Amniotic stem cell (primary cell): ENCODE results near the gene PCDHB9.
"Not testable (repeated sequence)": the region's sequence is repeated elsewhere in the genome, so short reads cannot be mapped to it uniquely, and the experiment has no call there.

Experiments used
- DNase-seq: peaks from one replicate; lab custom pipeline; 2025; lab: John Stamatoyannopoulos, UW

PCDHB9 gene

GRCh38 chr5:141188682-141189081 lies 1.7 kb downstream of the PCDHB9 start:
- DNase-seq = not testable (repeated sequence)

- DNase-seq = not testable (repeated sequence)
Observed at GRCh38 chr5:141189131-141189530, 2.2 kb downstream of the PCDHB9 start.

GRCh38 chr5:141192110-141192725 lies 5.3 kb downstream of the PCDHB9 start, which contains the start of gene PCDHB10:
PCDHB10 (plus strand) TSS chr5:141192353; CDS start chr5:141192553, 200 bp downstream.
- no peak for DNase-seq

GRCh38 chr5:141194332-141194731 lies 7.4 kb downstream of the PCDHB9 start:
- DNase-seq = not testable (repeated sequence)

GRCh38 chr5:141196363-141196762 lies 9.4 kb downstream of the PCDHB9 start:
- DNase-seq = no peak

GRCh38 chr5:141199359-141200235 lies 12.6 kb downstream of the PCDHB9 start, which contains the start of gene PCDHB11:
PCDHB11 (plus strand) TSS chr5:141199627; CDS start chr5:141199775, 148 bp downstream.
- DNase-seq = no peak

GRCh38 chr5:141201126-141201525 lies 14.2 kb downstream of the PCDHB9 start:
- not testable (repeated sequence) for DNase-seq

- DNase-seq = not testable (repeated sequence)
Observed at GRCh38 chr5:141201646-141202045, 14.7 kb downstream of the PCDHB9 start.

- DNase-seq = no peak
Observed at GRCh38 chr5:141208478-141208877, 21.5 kb downstream of the PCDHB9 start, which contains the start of gene PCDHB12. PCDHB12 (plus strand) TSS chr5:141208719; CDS start chr5:141208908, 189 bp downstream.

GRCh38 chr5:141210281-141210680 lies 23.3 kb downstream of the PCDHB9 start:
- not testable (repeated sequence) for DNase-seq

- DNase-seq = not testable (repeated sequence)
Observed at GRCh38 chr5:141210849-141211248, 23.9 kb downstream of the PCDHB9 start.

GRCh38 chr5:141213656-141214339 lies 26.8 kb downstream of the PCDHB9 start, which contains the start of gene PCDHB13:
PCDHB13 (plus strand) TSS chr5:141213919; CDS start chr5:141214124, 205 bp downstream.
- not testable (repeated sequence) for DNase-seq

GRCh38 chr5:141214583-141214982 lies 27.6 kb downstream of the PCDHB9 start:
- DNase-seq = not testable (repeated sequence)

GRCh38 chr5:141215504-141215903 lies 28.5 kb downstream of the PCDHB9 start:
- not testable (repeated sequence) for DNase-seq

- DNase-seq = not testable (repeated sequence)
Observed at GRCh38 chr5:141216035-141216434, 29.1 kb downstream of the PCDHB9 start.

GRCh38 chr5:141223112-141223783 lies 36.3 kb downstream of the PCDHB9 start, which contains the start of gene PCDHB14:
PCDHB14 (plus strand) TSS chr5:141223343; CDS start chr5:141223506, 163 bp downstream.
- DNase-seq = peak; percentile 25

- DNase-seq = not testable (repeated sequence)
Observed at GRCh38 chr5:141224844-141225243, 37.9 kb downstream of the PCDHB9 start.

GRCh38 chr5:141225421-141225820 lies 38.5 kb downstream of the PCDHB9 start:
- DNase-seq = not testable (repeated sequence)

GRCh38 chr5:141234109-141234667 lies 47.2 kb downstream of the PCDHB9 start:
- no peak for DNase-seq

GRCh38 chr5:141235922-141236321 lies 49.0 kb downstream of the PCDHB9 start:
- DNase-seq = not testable (repeated sequence)
